Spleen (tissue), 11 donors: Measurements from ENCODE around the gene ZNRF3. TPM values are rescaled to one million over a fixed set of nuclear protein-coding genes. Genes with fewer than 3 reads are reported as not detected.

ENCODE experiments used
- DNase-seq: peaks from one replicate; pipeline ENCODE4 v3.0.0-alpha.2; 2020
- H3K27ac ChIP-seq, 8 donors: fragments of 200-600 bp; sonication (generic) in 7 of 8; 1 replicate in 4 of 8; 2 replicates in 4 of 8; pipeline versions ENCODE4 v1.5.0 to v1.8.0; 2016 to 2021; ENCODE audit warnings: inconsistent platforms in 4 of 8, mild to moderate bottlenecking in 4 of 8, moderate library complexity in 1 of 8
- H3K27me3 ChIP-seq, 7 donors: fragments of 200-600 bp; sonication (generic) in 6 of 7; replicated peaks in 1 of 7; 1 replicate in 4 of 7; 2 replicates in 3 of 7; pipeline versions ENCODE4 v1.5.0 to v1.8.0; 2016 to 2021; ENCODE audit warnings: inconsistent platforms in 3 of 7, mild to moderate bottlenecking in 1 of 7
- H3K36me3 ChIP-seq, 6 donors: fragments of 200-600 bp; sonication (generic) in 5 of 6; 1 replicate in 4 of 6; 2 replicates in 2 of 6; pipeline versions ENCODE4 v1.5.0 to v1.8.0; 2016 to 2021; ENCODE audit warnings: inconsistent platforms in 2 of 6
- H3K4me1 ChIP-seq, 6 donors: fragments of 200-600 bp; sonication (generic) in 5 of 6; 1 replicate in 3 of 6; 2 replicates in 3 of 6; pipeline versions ENCODE4 v1.5.0 to v1.8.0; 2016 to 2021; ENCODE audit warnings: inconsistent platforms in 3 of 6
- H3K4me3 ChIP-seq, 8 donors: fragments of 200-600 bp; sonication (generic) in 7 of 8; 1 replicate in 4 of 8; 2 replicates in 4 of 8; pipeline versions ENCODE4 v1.5.0 to v1.8.0; 2016 to 2021; ENCODE audit warnings: inconsistent platforms in 4 of 8, mild to moderate bottlenecking in 4 of 8, moderate library complexity in 2 of 8
- H3K9me3 ChIP-seq, 8 donors: fragments of 200-600 bp; sonication (generic) in 7 of 8; 1 replicate in 4 of 8; 2 replicates in 4 of 8; pipeline versions ENCODE4 v1.5.0 to v1.8.0; 2016 to 2021; ENCODE audit warnings: inconsistent platforms in 4 of 8
- POLR2A ChIP-seq, 3 donors: fragments of 450-650 bp; IDR thresholded peaks; one replicate each; pipeline ENCODE4 v1.5.1; 2017; ENCODE audit warnings: antibody characterized with exemption in 3 of 3, mild to moderate bottlenecking in 1 of 3
- POLR2AphosphoS5 ChIP-seq, 3 donors: sonication (generic); formaldehyde crosslinking; IDR thresholded peaks; one replicate each; pipeline ENCODE4 v1.5.1; 2017; ENCODE audit warnings: antibody characterized with exemption in 3 of 3
- WGBS, 5 donors: extraction: QIAGEN DNeasy Blood & Tissue Kit in 3 of 5; methylation state at CpG; one replicate each; pipeline versions ENCODE4 v1.1.5 to v1.1.7; 2013 to 2018; 5-methylcytosine and 5-hydroxymethylcytosine counted together
- intact Hi-C: fragments of 100-400 bp; cut with DNase I; formaldehyde crosslinking; loops from one replicate; pipeline ENCODE4 v1.15.0; 2023; ENCODE audit warnings: low total_unique reads
- polyA plus RNA-seq, 3 donors: library from polyadenylated mRNA; stranded (reverse); fragments of 200-250 nt; gene quantifications; one replicate each; pipeline ENCODE4 v1.2.1, GENCODE V29; 2013
- total RNA-seq, 7 donors: library from RNA; depleted of rRNA in 3 of 7; stranded (reverse); fragments of >200 nt in 3 of 7; fragmentation: NEBNext Ultra II Directional in 4 of 7; extraction: Animal tissue kit (Norgen Biotek cat#: 25700) in 4 of 7; gene quantifications; one replicate each; pipeline versions ENCODE4 v1.1.0 to v1.2.1, GENCODE V29; 2016 to 2021
- TF ChIP-seq, protein P1 (sequence below), 11 experiments: fragments of 200-600 bp in 7 of 11; fragments of 450-650 bp in 4 of 11; sonication (generic) in 4 of 11; IDR thresholded peaks in 8 of 11; conservative IDR thresholded peaks in 3 of 11; 1 replicate in 7 of 11; 2 replicates in 4 of 11; pipeline versions ENCODE4 v1.4.0 to v1.8.0; 2016 to 2021; ENCODE audit warnings: antibody characterized with exemption in 11 of 11, inconsistent platforms in 4 of 11, mild to moderate bottlenecking in 1 of 11
- donor health status: healthy with polysubstance abuse.
- donor health status: DM: no; HTN: no; CAD: no; lungs with moderate emphysema.
- donor health status: DM: no; HTN: no; CAD: no.
- donor health status: Bipolar disorder and iron deficiency.
- donor health status: healthy.
- donor health status: DM: no; HTN: no; CAD: no.
- donor health status: DM: yes; HTN: yes; CAD: no.

Gene ZNRF3
- total and polyA plus RNA-seq, 10 donors, result 0.15 to 4.5 (median 2.6) TPM

DNA sequence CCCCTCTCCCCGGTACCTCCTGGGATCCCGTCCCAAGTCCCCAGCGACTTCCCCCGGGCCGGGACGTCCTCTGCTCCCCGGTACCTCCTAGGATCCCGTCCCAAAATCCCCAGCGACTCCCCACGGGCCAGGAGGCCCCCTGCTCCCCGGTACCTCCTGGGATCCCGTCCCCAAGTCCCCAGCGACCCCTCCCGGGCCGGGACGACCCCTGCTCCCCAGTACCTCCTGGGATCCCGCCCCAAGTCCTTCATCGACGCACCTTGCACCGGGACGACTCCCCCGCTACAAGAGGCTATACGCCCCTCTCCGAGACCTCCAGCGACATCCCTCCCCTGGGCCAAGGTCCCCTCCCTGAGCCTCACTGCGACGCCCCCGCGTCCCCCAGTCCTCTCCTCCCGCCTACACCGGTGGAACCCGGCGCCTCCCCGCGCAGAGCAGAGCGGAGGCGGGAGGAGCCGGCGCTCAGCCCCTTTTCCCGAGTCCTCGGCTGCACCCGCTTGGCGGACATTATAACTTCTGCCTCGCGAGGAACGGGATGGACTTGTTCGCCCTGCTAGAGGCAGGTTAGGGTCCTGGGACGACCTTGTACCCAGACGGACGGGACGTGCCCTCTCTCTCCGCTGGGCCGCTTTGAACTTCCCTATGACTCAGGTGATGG, 190.4 kb downstream of the ZNRF3 start:
- WGBS, 5 donors, result 3 to 11% (median 5%) methylated on average over 45 to 53 of the region's 53 CpGs
- peaks cover 0 to 75% (median 25%) of the 10 kb centered on the region in 7 donors for H3K27me3 ChIP-seq

DNA sequence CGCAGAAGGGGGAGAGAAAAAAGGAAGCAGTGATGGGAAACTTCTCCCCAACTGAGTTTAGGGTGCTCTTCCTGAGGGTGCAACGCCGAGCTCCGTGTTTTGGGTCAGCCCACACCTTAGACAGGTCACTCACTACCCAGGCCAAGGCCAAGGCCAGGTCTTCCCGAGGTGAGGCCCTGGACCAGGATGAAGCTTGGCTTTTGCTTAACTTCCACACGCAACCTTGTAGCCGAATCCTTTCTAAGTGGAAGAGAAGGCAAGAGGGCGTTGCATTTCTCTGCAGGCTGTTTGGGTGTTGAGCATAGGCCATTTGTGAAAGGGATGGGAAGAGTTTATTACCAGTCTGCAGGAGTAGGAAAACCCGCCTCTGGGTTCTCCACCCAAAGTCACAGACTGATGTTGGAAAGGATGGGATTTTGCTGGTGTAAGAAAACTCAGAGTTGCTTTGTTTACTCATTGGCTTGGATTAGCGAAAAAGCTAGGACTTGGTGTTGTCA, 191.0 kb downstream of the ZNRF3 start:
- peaks cover 17 to 67% (median 41%) of the 10 kb centered on the region in 6 donors for H3K4me1 ChIP-seq
- H3K9me3 ChIP-seq, result no peaks in the 10 kb centered on the region
- H3K27ac ChIP-seq, result peak overlapping the region in 6 of 8 donors; percentile 65 to 88 (median 71)
- TF ChIP-seq POLR2A (IDR thresholded peaks at IDR 0.05) (no peak), POLR2AphosphoS5 (IDR thresholded peaks at IDR 0.05) (no peak)
- TF ChIP-seq, protein P1, sequence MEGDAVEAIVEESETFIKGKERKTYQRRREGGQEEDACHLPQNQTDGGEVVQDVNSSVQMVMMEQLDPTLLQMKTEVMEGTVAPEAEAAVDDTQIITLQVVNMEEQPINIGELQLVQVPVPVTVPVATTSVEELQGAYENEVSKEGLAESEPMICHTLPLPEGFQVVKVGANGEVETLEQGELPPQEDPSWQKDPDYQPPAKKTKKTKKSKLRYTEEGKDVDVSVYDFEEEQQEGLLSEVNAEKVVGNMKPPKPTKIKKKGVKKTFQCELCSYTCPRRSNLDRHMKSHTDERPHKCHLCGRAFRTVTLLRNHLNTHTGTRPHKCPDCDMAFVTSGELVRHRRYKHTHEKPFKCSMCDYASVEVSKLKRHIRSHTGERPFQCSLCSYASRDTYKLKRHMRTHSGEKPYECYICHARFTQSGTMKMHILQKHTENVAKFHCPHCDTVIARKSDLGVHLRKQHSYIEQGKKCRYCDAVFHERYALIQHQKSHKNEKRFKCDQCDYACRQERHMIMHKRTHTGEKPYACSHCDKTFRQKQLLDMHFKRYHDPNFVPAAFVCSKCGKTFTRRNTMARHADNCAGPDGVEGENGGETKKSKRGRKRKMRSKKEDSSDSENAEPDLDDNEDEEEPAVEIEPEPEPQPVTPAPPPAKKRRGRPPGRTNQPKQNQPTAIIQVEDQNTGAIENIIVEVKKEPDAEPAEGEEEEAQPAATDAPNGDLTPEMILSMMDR (IDR thresholded peaks at IDR 0.05 in 8 of 11, conservative IDR thresholded peaks at IDR 0.05 in 3 of 11), result no peak
- no peaks in the 10 kb centered on the region for H3K36me3 ChIP-seq
- H3K27me3 ChIP-seq, result peaks cover 0 to 69% (median 25%) of the 10 kb centered on the region in 7 donors
- H3K4me3 ChIP-seq, result peak overlapping the region; percentile 41 to 80 (median 55)
- DNase-seq, result no peak
- intact Hi-C loops, result no loop called here
- 52 to 58% (median 55%) methylated on average over 10 of the region's 10 CpGs for WGBS, 5 donors

More for the DNA sequence above, 190.4 kb downstream of the ZNRF3 start:
- TF ChIP-seq POLR2A (IDR thresholded peaks at IDR 0.05) (no peak), POLR2AphosphoS5 (IDR thresholded peaks at IDR 0.05) (peak in 2 of 3 donors; percentile 53 to 74)
- TF ChIP-seq, protein P1 (IDR thresholded peaks at IDR 0.05 in 8 of 11, conservative IDR thresholded peaks at IDR 0.05 in 3 of 11), result peak in 1 of 11 experiments; percentile 6
- peak; percentile 87 for DNase-seq
- peak overlapping the region in 7 of 8 donors; percentile 22 to 88 (median 71) for H3K27ac ChIP-seq
- peaks cover 17 to 62% (median 37%) of the 10 kb centered on the region in 6 donors for H3K4me1 ChIP-seq
- intact Hi-C loops, result no loop called here
- H3K9me3 ChIP-seq, result no peaks in the 10 kb centered on the region
- H3K36me3 ChIP-seq, result no peaks in the 10 kb centered on the region
- peak overlapping the region; percentile 41 to 80 (median 55) for H3K4me3 ChIP-seq

DNA sequence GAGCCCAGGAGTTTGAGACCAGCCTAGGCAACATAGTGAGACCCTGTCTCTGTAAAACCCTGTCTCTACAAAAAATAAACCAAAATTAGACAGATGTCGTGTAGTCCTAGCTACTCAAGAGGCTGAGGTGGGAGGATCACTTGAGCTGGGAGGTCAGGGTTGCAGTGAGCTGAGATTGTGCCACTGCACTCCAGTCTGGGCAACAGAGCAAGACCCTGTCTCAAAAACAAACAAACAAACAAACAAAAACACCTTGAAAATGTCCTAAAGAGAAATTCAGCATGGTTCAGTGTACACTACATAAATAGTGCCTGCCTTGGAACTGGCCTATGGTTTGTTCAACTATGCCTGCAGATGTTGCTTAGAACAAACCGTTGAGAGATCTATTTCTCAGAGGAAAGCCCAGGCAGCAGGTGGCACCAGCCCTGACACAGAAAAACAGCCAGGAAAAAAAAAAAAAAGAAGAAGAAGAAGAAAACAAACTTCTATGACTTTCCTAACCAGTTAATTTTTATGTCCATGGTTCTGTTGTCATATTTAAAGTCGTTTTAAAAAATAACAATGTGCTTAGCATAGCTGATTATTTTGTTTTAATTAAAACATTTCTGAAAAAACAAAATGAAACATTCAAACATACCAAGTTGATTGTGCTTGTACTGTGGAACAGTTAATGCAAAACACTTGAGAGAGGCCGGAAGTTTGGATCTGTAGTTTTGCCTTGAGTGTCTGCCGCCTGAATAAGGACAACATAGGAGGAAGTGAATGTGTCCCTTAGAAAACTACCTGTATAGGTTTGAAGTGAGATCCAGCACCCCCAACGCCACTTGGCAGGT, 194.9 kb downstream of the ZNRF3 start:
- intact Hi-C loops, result no loop called here
- no peak for DNase-seq

More for the DNA sequence above, 194.9 kb downstream of the ZNRF3 start:
- 58 to 63% (median 61%) methylated on average over 6 of the region's 6 CpGs for WGBS, 5 donors
- Histone ChIP-seq H3K9me3 (no peaks in the 10 kb centered on the region), H3K4me3 (no peak overlapping the region), H3K4me1 (peaks cover 6 to 72% (median 28%) of the 10 kb centered on the region in 6 donors), H3K27ac (peak overlapping the region in 6 of 8 donors; percentile 16 to 53 (median 32)), H3K36me3 (no peaks in the 10 kb centered on the region), H3K27me3 (peaks cover 0 to 34% (median 13%) of the 10 kb centered on the region in 7 donors)
- TF ChIP-seq, protein P1 (IDR thresholded peaks at IDR 0.05 in 8 of 11, conservative IDR thresholded peaks at IDR 0.05 in 3 of 11), result no peak
- TF ChIP-seq POLR2A (IDR thresholded peaks at IDR 0.05), result no peak
- no peak for TF ChIP-seq POLR2AphosphoS5 (IDR thresholded peaks at IDR 0.05)
